K562 (cell line): ENCODE results near the gene CBL. TPM values are rescaled to one million over a fixed set of nuclear protein-coding genes. Genes with fewer than 3 reads are reported as not detected.

Experiments used
- ATAC-seq: fragments of 200-7000 bp; cut with Tn5 transposase; 3 replicates; pipeline ENCODE4 v1.9.1; 2020; ENCODE audit warnings: moderate library complexity
- BruUV-seq: library from RNA; stranded (reverse); fragments of 400-500 nt; replicated peaks from 2 replicates; lab custom pipeline; 2021; lab: Mats Ljungman, UMichigan
- CTCF ChIA-PET: fragments of 300-600 bp; formaldehyde crosslinking; extraction: SDS; loops from one replicate; lab custom pipeline; 2021; ENCODE audit warnings: low intra/inter-chr PET ratio; lab: Yijun Ruan, JAX
- POLR2A ChIA-PET: fragments of 300-600, 350-650 bp; sonication (Branson Sonifier 250); formaldehyde crosslinking; extraction: SDS; loops from one replicate; lab custom pipeline; 2021; ENCODE audit warnings: antibody characterized with exemption, inconsistent platforms; lab: Yijun Ruan, JAX
- DNase-seq, 4 experiments: peaks; one replicate each; pipeline versions ENCODE4 v3.0.0 to v3.0.0-alpha.2; 2011 to 2018; ENCODE audit warnings: low spot score in 3 of 4, mixed read lengths in 3 of 4; ENCODE audit errors: extremely low read depth in 1 of 4
- FAIRE-seq: peaks from 2 replicates; lab custom pipeline; 2011; peaks lifted over from hg19 to GRCh38; lab: Jason Lieb, UNC
- H2AFZ ChIP-seq: 2 replicates; pipeline ENCODE4 v1.6.0; 2011; ENCODE audit warnings: low read depth, low read length, control low read depth, inconsistent platforms
- H3K27ac ChIP-seq: fragments of 200-600 bp; 3 replicates; pipeline ENCODE4 v1.8.0; 2011; ENCODE audit warnings: low read depth, mild to moderate bottlenecking, control low read depth, inconsistent platforms, low read length, moderate library complexity, mixed read lengths; ENCODE audit errors: extremely low read depth
- H3K27me3 ChIP-seq, 2 experiments: fragments of 300-600 bp in 1 of 2; 2 replicates in 1 of 2; 3 replicates in 1 of 2; pipeline versions ENCODE4 v1.6.0 to v1.8.0; 2011; ENCODE audit warnings: inconsistent platforms in 2 of 2, low read length in 2 of 2, mild to moderate bottlenecking in 1 of 2, mixed read lengths in 1 of 2, moderate library complexity in 1 of 2; ENCODE audit not compliant: control insufficient read depth in 2 of 2, insufficient read depth in 2 of 2
- H3K36me3 ChIP-seq: fragments of 300-600 bp; 3 replicates; pipeline ENCODE4 v1.8.0; 2011; ENCODE audit warnings: mild to moderate bottlenecking, low read length, inconsistent platforms; ENCODE audit not compliant: control insufficient read depth, insufficient read depth
- H3K4me1 ChIP-seq, 2 experiments: fragments of 200-600 bp in 1 of 2; replicated peaks in 1 of 2; 2 replicates in 1 of 2; 3 replicates in 1 of 2; pipeline versions ENCODE4 v1.5.1 to v1.8.0; 2011; ENCODE audit warnings: inconsistent platforms in 2 of 2, low read length in 2 of 2, mild to moderate bottlenecking in 1 of 2, mixed read lengths in 1 of 2, moderate library complexity in 1 of 2; ENCODE audit not compliant: control insufficient read depth in 2 of 2, insufficient read depth in 2 of 2
- H3K4me2 ChIP-seq: 2 replicates; pipeline ENCODE4 v1.6.1; 2011; ENCODE audit warnings: low read length, control low read depth, inconsistent platforms, mixed read lengths; ENCODE audit not compliant: insufficient read depth
- H3K4me3 ChIP-seq: fragments of 200-600 bp; sonication (generic), shearing (Covaris generic); 2 replicates; pipeline ENCODE4 v1.5.1; 2016; ENCODE audit warnings: control low read depth, inconsistent platforms
- H3K79me2 ChIP-seq: fragments of 200-600 bp; 3 replicates; pipeline ENCODE4 v1.8.0; 2011; ENCODE audit warnings: low read length, inconsistent platforms; ENCODE audit not compliant: control insufficient read depth, insufficient read depth
- H3K9ac ChIP-seq, 2 experiments: 2 replicates each; pipeline versions ENCODE4 v1.6.0 to v1.6.1; 2011; ENCODE audit warnings: low read depth in 2 of 2, low read length in 2 of 2, control low read depth in 1 of 2, inconsistent platforms in 1 of 2, mild to moderate bottlenecking in 1 of 2, mixed read lengths in 1 of 2; ENCODE audit not compliant: insufficient read depth in 1 of 2
- H3K9me1 ChIP-seq: one replicate; pipeline ENCODE4 v1.6.0; 2011; ENCODE audit warnings: inconsistent platforms, mild to moderate bottlenecking, low read length, moderate library complexity; ENCODE audit not compliant: control insufficient read depth, insufficient read depth
- H3K9me3 ChIP-seq: replicated peaks from 2 replicates; pipeline ENCODE4 v1.5.1; 2011; ENCODE audit warnings: low read depth, low read length, inconsistent platforms; ENCODE audit not compliant: control insufficient read depth, insufficient read depth
- H4K20me1 ChIP-seq: replicated peaks from 2 replicates; pipeline ENCODE4 v1.6.1; 2011; ENCODE audit warnings: low read length, inconsistent platforms, mixed read lengths; ENCODE audit not compliant: control insufficient read depth, insufficient read depth
- DACH1 ChIP-seq: fragments of 450-650 bp; IDR thresholded peaks from 2 replicates; pipeline ENCODE4 v1.6.1; 2018; ENCODE audit not compliant: partially characterized antibody
- EP300 ChIP-seq: IDR thresholded peaks from 2 replicates; pipeline ENCODE4 v1.6.1; 2012; ENCODE audit warnings: low read length, improper control_type of control experiment
- ETV1 ChIP-seq: fragments of 450-650 bp; conservative IDR thresholded peaks from 2 replicates; pipeline ENCODE4 v1.6.1; 2016; ENCODE audit warnings: missing genetic modification characterization, control low read depth, low read depth, missing compliant biosample characterization
- ETV5 ChIP-seq: sonication (generic); formaldehyde crosslinking; IDR thresholded peaks from 2 replicates; pipeline ENCODE4 v1.4.0; 2020; ENCODE audit warnings: low read depth, mild to moderate bottlenecking, missing genetic modification reagents
- FOSL1 ChIP-seq: fragments of 200-800 bp; sonication (Bioruptor generic); conservative IDR thresholded peaks from 2 replicates; pipeline ENCODE4 v1.6.1; 2016; ENCODE audit warnings: missing genetic modification characterization, missing compliant biosample characterization
- HDGF ChIP-seq: fragments of 450-650 bp; IDR thresholded peaks from 2 replicates; pipeline ENCODE4 v1.6.1; 2016
- MEF2D ChIP-seq: conservative IDR thresholded peaks from 2 replicates; pipeline ENCODE4 v1.6.1; 2016; ENCODE audit warnings: low read depth, missing genetic modification characterization, missing compliant biosample characterization
- NFATC3 ChIP-seq: fragments of 450-650 bp; IDR thresholded peaks from 2 replicates; pipeline ENCODE4 v1.6.1; 2017; ENCODE audit warnings: mild to moderate bottlenecking
- NR2C1 ChIP-seq, 2 experiments: fragments of 450-650 bp; IDR thresholded peaks; 2 replicates each; pipeline ENCODE4 v1.6.1; 2017; ENCODE audit warnings: mild to moderate bottlenecking in 2 of 2, antibody characterized with exemption in 1 of 2, inconsistent platforms in 1 of 2, missing compliant biosample characterization in 1 of 2, missing genetic modification characterization in 1 of 2
- PRMT5 ChIP-seq: sonication (generic); formaldehyde crosslinking; IDR thresholded peaks from 2 replicates; pipeline ENCODE4 v1.5.0; 2020; ENCODE audit warnings: missing genetic modification reagents
- PYGO2 ChIP-seq: fragments of 450-650 bp; IDR thresholded peaks from 2 replicates; pipeline ENCODE4 v1.6.1; 2016; ENCODE audit warnings: mild to moderate bottlenecking, missing genetic modification characterization, moderate library complexity, missing compliant biosample characterization
- TCF3 ChIP-seq: sonication (generic); formaldehyde crosslinking; IDR thresholded peaks from 2 replicates; pipeline ENCODE4 v1.4.0; 2020; ENCODE audit warnings: mild to moderate bottlenecking, missing genetic modification reagents
- ZNF512 ChIP-seq: IDR thresholded peaks from 2 replicates; pipeline ENCODE4 v1.6.1; 2016; ENCODE audit warnings: missing genetic modification characterization, missing compliant biosample characterization
- WGBS: fragments of 100-300 bp; shearing (Covaris generic); methylation state at CpG from one replicate; pipeline ENCODE4 v1.1.6; 2016; ENCODE audit warnings: low coverage, mixed read lengths; ENCODE audit not compliant: insufficient coverage; ENCODE audit errors: missing lambda C conversion rate; 5-methylcytosine and 5-hydroxymethylcytosine counted together
- in situ Hi-C: fragments of 300-500 bp; cut with MboI; formaldehyde crosslinking; loops from 4 replicates; pipeline ENCODE4 v1.15.0; 2018; ENCODE audit warnings: inconsistent platforms, mixed read lengths
- intact Hi-C: fragments of 100-400 bp; cut with micrococcal nuclease; formaldehyde crosslinking; loops from 2 replicates; pipeline ENCODE4 v1.14.2; 2022
- polyA plus RNA-seq, 8 experiments: library from polyadenylated mRNA; depleted of rRNA in 4 of 8; stranded (reverse) in 5 of 8; unstranded in 3 of 8; fragments of >200 nt; fragmentation: Nextera tagmentation in 2 of 8; fragmentation: Illumina TruSeq in 1 of 8; extraction: Ambion mirVana in 2 of 8; extraction: Trizol in 1 of 8; gene quantifications; 2 replicates each; pipeline versions ENCODE4 v1.2.1 to v1.2.3, GENCODE V29; 2011 to 2014; ENCODE audit warnings: inconsistent platforms in 1 of 8, missing spikeins in 1 of 8
- total RNA-seq, 7 experiments: library from RNA; depleted of rRNA in 6 of 7; stranded (reverse); fragments of >200 nt in 6 of 7; fragmentation: Illumina TruSeq in 2 of 7; extraction: Trizol in 2 of 7; gene quantifications; 2 replicates each; pipeline versions ENCODE4 v1.2.1 to v1.2.3, GENCODE V29; 2011 to 2021; ENCODE audit warnings: low replicate concordance in 1 of 7

CBL gene
- total and polyA plus RNA-seq, 9 of the 15 experiments (the other 6 are each of a cell fraction or from before 2014, with no cell fraction given): 3.2 to 24.9 (median 9.9) TPM

- CTCF ChIA-PET: interaction anchor here (0.6 kb wide), 1 partner anchor 35 kb away, joined by 4 read pairs; no protein-coding TSS in a partner anchor
- intact Hi-C loops (no loop called here), in situ Hi-C loops (no loop called here)
- no peak overlapping the region for H3K4me3 ChIP-seq
- no peaks in the 10 kb centered on the region for H3K9me3 ChIP-seq
- H3K9ac ChIP-seq: no peak overlapping the region
- ATAC-seq: no peak
- no peak overlapping the region; the same call in 2 of the 3 replicates for H3K27ac ChIP-seq
- no peaks in the 10 kb centered on the region for H3K9me1 ChIP-seq
- no TSS peak for BruUV-seq
- POLR2A ChIA-PET: interaction anchor here (0.6 to 1.8 kb wide), 6 partner anchors 8 to 148 kb away, joined by 3 to 5 read pairs (median 4); no protein-coding TSS in a partner anchor
- no peak overlapping the region for H3K4me2 ChIP-seq
- H3K79me2 ChIP-seq: peaks cover 33% of the 10 kb centered on the region
- peaks cover 0 to 31% of the 10 kb centered on the region in 2 experiments; a peak in 3 of 5 replicates for H3K4me1 ChIP-seq
- 3% methylated on average over 3 of the region's 3 CpGs for WGBS
- peak; percentile 84 for TF ChIP-seq MEF2D (tag)
- 0 out of 2 replicates have a peak, but pooled peaks have one; percentile 15 for TF ChIP-seq TCF3 (CRISPR knock-in tag)
- TF ChIP-seq FOSL1: no peak
- TF ChIP-seq ETV1 (tag): peak; percentile 37; the same call in 1 of the 2 replicates
- H4K20me1 ChIP-seq: no peaks in the 10 kb centered on the region
- no peak overlapping the region for H2AFZ ChIP-seq
- H3K27me3 ChIP-seq: no peaks in the 10 kb centered on the region
- DNase-seq: no peak
- H3K36me3 ChIP-seq: no peaks in the 10 kb centered on the region
- no peak for FAIRE-seq
These were observed 57.3 kb downstream of the CBL start for GRCh38 chr11:119263352-119263940.

- Histone ChIP-seq H3K9ac (no peak overlapping the region), H3K27me3 (no peaks in the 10 kb centered on the region), H3K9me1 (no peaks in the 10 kb centered on the region), H2AFZ (no peak overlapping the region), H3K4me3 (no peak overlapping the region), H3K27ac (no peak overlapping the region), H4K20me1 (no peaks in the 10 kb centered on the region), H3K9me3 (no peaks in the 10 kb centered on the region), H3K4me1 (peaks cover 0 to 22% of the 10 kb centered on the region in 2 experiments; a peak in 3 of 5 replicates), H3K4me2 (no peak overlapping the region), H3K79me2 (peaks cover 19% of the 10 kb centered on the region), H3K36me3 (no peaks in the 10 kb centered on the region)
- ChIA-PET POLR2A (no interaction called here), CTCF (no interaction called here)
- no peak for DNase-seq
- in situ Hi-C loops (no loop called here), intact Hi-C loops (no loop called here)
- BruUV-seq: no TSS peak
- no peak for ATAC-seq
- WGBS: 82% methylated on average over 3 of the region's 3 CpGs
- FAIRE-seq: no peak
- no peak for TF ChIP-seq PYGO2 (tag)
- no peak for TF ChIP-seq HDGF
- no peak for TF ChIP-seq ZNF512 (tag)
- no peak for TF ChIP-seq PRMT5 (CRISPR knock-in tag)
- TF ChIP-seq ETV5 (CRISPR knock-in tag): no peak
- no peak for TF ChIP-seq DACH1
- no peak for TF ChIP-seq NR2C1 (IDR thresholded peaks at IDR 0.05)
- TF ChIP-seq NR2C1 (tag; IDR thresholded peaks at IDR 0.05): no peak
- no peak for TF ChIP-seq NFATC3
- TF ChIP-seq EP300: no peak
These were observed 59.9 kb downstream of the CBL start for GRCh38 chr11:119266063-119266462.
